HG03354 (cell line): ENCODE measurements around the gene MMP28.

Source experiments
- ATAC-seq: cut with Tn5 transposase; IDR thresholded peaks from one replicate; pipeline ENCODE4 v1.9.1; 2021; ENCODE audit warnings: mild to moderate bottlenecking; ENCODE audit not compliant: unreplicated experiment, poor library complexity, severe bottlenecking

The MMP28 gene

DNA sequence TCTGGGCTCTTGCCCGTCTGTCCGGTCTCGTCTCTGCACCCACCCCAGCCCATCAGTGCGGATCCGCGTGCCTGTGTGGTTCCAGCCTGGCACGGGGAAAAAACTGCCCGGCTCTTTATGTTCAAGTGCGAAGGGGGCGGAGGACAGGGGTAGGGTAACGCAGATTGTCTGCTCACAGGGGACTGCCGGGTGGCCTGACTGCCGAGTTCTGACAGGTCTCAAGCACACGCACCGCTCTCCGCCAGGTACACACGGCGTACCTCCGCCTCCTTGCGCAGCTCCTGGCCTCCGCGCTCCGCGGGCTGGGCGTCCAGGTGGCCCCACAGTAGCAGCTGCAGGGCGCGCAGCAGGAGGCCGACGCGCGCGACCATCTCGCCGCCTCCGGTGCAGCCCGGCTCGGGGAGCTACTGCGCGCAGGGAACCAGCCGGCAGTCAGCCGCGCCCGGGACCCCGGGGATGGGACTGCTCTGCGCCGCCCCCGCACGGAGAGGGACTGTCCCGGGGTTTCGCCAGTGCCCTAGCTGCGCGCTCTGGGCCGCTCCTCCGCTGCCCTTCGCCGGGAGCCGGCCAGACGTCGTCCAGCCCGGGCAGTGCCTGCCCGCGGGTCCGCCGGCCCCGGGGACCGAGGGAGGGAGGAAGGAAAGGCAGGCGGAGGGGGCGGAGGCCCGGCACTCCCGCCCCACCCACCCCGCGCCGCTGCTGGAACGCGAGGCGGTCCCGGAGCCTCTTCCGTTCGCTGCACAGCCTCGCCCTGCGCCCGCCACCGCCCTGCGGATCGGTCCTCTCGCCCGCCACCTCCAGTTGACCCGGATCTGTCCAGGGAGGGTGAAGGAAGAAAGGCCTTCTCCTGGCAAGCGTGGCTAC lies at the start of gene MMP28:
TSS of gene MMP28 (minus strand) at position 635 of the 864 bp plus-strand sequence. CDS start at position 371, 264 bp downstream.
- ATAC-seq, result no peak

GRCh38 chr17:35844547-35844946 lies 49.1 kb upstream of the MMP28 start:
- no peak for ATAC-seq

DNA sequence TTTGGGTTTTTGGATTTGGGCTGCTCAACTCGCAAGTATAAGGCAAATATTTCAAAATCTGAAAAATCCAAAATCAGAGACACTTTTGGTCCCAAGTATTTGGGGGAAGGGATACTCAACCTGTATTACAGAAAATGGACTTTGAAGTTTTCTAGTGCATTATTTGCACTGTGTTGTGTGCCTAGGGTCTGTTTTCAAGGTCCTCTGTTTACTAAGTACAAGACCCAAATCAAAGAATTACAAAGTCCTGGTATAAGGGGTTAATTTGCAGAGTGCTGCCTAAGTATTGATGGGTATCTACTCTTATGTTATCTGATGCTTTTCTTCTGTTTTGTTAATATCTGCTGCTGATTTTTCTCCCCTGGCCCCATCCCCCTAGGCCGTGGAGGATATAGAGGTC lies 48.3 kb upstream of the MMP28 start:
- no peak for ATAC-seq

- ATAC-seq, result no peak
Measured at GRCh38 chr17:35842239-35842638, 46.8 kb upstream of the MMP28 start.

- ATAC-seq, result no peak
Measured at GRCh38 chr17:35841505-35841904, 46.1 kb upstream of the MMP28 start.

DNA sequence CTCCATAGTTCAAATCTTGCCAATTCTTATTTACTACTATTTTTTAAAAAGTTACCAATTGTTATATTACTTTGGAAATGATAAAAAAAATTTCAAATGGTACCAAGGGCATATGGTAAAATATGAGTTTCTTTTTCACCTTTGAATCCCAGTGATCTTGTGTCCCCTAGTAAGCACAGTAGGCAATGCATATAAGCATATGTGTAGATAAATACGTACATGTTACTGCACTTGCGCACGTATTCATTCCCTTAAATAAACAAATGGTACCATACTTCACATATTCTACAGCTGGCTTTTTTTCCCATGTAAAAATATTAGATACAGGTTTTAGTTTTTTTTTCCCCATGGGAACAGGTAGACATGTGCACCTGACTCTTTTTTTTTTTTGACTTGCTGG lies 45.7 kb upstream of the MMP28 start:
- ATAC-seq, result no peak

GRCh38 chr17:35825206-35825605 lies 29.8 kb upstream of the MMP28 start:
- no peak for ATAC-seq

DNA sequence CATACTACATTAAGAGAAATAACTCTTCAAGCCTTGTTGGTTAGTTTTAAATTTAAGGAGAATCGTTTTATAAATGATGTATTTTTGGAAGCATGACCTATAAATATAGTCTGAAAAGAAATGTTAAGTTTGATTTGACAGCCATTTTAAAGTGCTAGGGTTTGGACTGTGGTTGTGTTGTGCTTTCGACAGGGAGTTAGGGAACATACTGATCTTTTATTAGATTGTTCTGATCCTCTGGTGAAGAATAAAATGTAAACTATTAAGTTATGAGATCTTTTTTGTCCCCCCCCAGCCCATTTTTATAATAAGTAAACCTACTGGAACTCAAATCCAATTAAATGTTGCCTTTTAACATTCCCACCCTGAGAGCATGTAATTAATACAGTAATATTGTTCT lies 25.9 kb upstream of the MMP28 start:
- no peak for ATAC-seq

DNA sequence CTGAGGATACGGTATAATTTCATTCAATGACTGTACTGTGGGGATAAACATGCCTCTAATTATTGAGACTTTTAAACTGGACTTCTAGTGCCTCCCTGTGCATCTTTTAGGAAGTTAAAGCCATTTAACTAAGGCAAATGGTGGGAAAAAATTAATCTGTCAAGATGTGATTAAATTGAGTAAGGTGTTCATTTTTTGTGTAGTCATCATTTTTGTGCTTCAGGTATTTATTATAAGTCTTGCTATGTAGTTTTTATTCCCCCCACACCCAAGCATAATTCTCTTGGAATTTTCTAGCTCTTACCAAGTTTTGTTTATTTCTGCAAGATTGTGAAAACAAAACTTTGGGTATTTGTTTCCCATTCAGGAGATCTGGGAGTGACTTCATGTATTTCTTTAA lies 24.0 kb upstream of the MMP28 start:
- no peak for ATAC-seq

GRCh38 chr17:35817196-35817595 lies 21.8 kb upstream of the MMP28 start:
- no peak for ATAC-seq

- ATAC-seq, result no peak
Measured at GRCh38 chr17:35816723-35817122, 21.3 kb upstream of the MMP28 start.

DNA sequence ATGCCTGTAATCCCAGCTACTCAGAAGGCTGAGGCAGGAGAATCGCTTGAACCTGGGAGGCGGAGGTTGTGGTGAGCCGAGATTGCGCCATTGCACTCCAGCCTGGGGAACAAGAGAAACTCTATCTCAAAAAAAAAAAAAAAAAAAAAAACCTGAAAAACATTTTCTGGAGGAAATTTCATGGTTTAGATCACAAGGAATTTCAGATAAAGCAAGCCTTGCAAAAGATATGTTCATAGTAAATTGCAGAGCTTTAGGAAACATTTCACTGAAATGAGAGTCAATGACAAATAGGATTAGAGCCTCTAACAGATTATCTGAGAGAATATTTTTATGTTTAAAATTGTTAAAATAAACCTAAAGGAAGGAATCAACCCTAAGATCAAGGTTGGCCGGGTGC lies 17.0 kb upstream of the MMP28 start:
- ATAC-seq, result no peak

- no peak for ATAC-seq
Measured at GRCh38 chr17:35811759-35812158, 16.3 kb upstream of the MMP28 start.

DNA sequence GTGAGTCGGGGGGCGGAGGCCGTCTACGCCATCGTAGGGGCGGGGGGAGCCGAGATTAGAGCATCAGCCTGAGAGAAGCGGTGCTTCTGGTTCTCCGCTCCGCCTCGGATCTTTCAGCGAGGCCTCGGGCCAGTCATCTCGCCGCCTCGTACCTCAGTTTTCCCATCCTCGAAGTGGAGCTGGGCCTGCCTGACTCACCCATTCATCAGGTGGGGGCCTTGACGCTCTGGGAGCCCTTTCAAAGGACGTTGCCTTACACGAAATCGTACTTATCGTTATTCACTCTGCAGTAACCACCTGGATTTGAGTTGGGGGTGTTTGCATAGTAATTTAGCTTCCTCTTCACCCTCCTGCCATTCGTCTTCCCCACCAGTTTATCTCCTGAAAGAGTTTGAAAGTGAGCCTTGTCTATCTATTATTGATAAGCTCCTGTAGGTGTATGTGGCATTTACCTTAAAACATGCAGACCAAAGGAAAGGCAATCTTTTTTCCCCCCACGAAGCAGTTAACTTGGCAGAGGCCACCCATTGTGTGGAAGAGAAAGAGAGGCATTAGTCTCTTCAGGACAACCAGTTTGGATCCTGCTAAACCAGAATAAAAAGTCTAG lies 14.5 kb upstream of the MMP28 start:
- peak; percentile 6 for ATAC-seq

DNA sequence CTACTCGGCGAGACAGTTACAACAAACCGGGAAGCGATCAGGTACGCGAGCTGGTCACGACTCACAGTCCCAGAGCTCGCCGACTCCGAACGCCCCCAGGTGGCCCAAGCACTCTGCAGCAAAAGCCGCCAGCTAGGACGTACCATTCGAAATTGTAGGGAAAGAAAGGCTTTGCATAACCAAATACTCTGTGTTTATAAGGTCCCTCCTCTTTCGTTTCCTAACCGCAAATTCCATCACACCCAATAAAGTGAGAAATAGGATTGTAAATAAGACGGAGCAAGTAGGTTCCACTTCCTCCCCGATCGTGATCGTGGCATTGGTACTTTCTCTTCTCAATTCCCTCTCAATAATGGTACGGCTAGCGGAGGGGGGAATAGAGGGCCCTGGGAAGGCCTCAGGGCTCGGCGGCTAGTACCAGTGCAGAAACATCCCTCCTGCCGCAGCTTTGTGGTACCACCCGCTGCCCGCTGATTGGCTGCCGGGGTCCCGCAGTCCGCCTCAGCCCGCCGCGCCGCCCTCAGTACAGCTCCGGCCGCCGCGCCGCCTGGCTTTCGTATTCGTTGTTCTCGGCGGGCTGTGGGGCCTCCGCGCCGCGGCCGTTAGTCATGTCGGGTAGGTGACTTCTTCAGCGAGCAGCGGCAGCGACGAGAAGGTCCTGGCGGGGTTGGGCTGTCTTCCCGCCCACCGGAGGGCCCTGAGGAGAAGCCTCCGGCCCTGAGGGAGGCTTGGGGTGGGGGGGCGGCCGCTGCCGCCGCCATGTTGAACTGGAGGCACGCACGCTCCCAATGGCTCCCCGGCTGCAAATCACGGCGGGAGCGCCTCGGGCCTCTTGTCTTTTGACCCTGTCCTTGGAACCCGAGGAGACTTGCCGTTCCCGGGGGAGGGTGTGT lies 13.8 kb upstream of the MMP28 start, which contains the start of gene TAF15:
TSS of gene TAF15 (plus strand) at position 523 of the 893 bp plus-strand sequence. CDS start at position 609, 86 bp downstream.
- peak; percentile 92 for ATAC-seq

DNA sequence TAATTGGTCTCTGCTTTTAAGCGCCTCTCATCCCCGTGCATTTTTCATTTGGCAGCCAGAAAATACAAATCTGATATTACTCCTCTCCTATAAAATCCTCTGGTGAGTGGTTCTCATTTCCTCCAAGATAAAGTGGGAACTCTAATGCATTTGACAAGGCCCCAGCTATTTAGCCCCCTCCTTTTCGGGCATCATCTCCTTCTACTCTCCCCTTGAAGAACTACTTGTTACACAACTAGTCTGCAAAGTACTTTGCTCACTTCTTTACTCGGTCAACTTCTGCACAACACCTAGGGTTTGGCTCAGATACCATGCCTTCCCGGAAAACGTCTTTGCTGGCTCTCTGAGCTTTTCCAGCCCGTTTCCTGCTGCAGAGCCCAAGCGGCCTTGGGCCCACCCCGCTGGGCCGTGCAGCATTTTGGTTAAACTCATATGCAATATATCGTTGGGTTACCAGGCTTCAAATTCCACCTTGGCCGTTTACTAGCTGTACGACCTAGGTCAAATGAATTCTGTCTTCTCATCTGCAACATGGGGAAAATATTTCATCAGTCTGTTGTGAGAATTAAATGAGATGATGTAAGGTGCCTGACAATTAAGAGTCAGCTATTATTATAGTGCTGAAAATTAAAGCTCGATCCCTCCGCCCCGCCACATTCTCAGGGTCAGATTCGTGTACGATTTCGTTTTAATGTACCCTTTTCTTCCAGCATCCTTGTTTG lies 13.0 kb upstream of the MMP28 start:
- ATAC-seq, result peak; percentile 2

GRCh38 chr17:35807371-35808144 lies 12.1 kb upstream of the MMP28 start:
- no peak for ATAC-seq

- peak; percentile 34 for ATAC-seq
Measured at GRCh38 chr17:35804658-35805192, 9.3 kb upstream of the MMP28 start.
